NCI-H146 treated with DMSO at 0.1 percent for 48 hours (cell line): ENCODE data around the gene LAMTOR1.
A peak's percentile ranks its signal among the peaks of the same experiment; 100 is the strongest.

Experiments
- DNase-seq: peaks from one replicate; lab custom pipeline; 2025; ENCODE audit not compliant: unreplicated experiment; lab: John Stamatoyannopoulos, UW

The LAMTOR1 gene

DNA sequence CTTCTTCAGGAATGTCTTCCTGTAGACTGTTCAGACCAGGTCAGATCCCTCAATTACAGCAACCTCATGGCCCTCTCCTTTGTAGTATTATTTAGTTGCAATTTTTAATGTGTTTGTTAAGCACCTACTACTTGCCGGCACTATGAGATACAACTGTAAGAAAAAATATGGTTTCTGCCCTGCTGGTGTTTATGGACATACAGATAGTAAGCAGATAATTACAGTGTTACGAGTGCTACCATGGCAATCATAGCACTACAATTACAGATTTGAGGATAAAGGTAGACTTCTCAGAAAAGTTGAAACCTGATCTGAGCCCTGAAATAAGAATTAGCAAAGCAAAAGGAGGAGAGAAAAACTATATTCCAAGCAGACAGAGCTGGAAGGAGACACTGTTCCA, 19.7 kb downstream of the LAMTOR1 start:
- no peak for DNase-seq

DNA sequence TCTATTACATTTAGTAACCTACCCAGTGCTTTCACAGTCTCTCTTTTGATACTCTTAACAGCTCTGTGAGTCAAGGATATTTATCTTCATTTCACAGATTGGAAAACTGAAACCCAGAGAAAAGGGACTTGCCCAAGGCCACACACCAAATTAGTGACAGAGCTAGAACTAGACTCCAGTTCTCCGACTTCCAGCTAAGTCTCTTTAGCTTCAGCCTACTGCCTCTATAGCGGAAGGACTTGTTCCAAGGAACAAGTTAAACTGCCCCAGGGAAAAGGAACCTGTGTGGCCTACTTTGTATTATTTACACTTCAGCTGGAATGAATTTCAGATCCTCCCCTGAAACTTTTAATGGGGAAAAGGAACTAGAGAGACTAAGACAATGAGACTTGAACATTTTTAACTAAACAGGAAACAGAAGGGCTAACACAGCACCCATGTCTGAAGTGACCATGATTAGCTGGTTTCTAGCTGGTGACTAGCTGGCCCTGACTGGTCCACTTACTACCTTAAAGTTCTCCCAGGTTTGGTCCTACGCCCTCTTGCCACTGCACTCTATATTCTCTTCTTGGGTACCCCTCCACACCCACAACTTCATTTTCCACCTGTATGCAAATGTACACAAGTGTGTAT, 21.2 kb downstream of the LAMTOR1 start:
- DNase-seq: no peak

DNA sequence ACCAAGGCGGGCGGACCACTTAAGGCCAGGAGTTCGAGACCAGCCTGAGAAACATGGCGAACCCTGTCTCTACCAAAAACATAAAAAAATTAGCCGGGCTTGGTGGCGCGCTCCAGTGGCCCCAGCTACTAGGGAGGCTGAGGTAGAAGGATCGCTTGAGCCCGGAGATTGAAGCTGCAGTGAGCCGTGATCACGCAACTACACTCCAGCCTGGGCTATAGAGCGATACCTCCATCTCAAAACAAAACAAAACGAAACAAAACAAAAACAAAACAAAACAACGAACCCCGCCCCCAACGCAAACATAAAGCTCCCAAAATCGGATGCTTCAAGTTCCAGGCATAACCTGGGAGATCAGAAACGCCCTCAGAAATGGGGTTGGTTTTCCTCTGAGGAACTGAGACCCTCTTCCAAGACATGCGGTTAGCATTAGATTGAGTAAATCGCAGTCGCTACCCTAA, 21.9 kb downstream of the LAMTOR1 start:
- DNase-seq: no peak

DNA sequence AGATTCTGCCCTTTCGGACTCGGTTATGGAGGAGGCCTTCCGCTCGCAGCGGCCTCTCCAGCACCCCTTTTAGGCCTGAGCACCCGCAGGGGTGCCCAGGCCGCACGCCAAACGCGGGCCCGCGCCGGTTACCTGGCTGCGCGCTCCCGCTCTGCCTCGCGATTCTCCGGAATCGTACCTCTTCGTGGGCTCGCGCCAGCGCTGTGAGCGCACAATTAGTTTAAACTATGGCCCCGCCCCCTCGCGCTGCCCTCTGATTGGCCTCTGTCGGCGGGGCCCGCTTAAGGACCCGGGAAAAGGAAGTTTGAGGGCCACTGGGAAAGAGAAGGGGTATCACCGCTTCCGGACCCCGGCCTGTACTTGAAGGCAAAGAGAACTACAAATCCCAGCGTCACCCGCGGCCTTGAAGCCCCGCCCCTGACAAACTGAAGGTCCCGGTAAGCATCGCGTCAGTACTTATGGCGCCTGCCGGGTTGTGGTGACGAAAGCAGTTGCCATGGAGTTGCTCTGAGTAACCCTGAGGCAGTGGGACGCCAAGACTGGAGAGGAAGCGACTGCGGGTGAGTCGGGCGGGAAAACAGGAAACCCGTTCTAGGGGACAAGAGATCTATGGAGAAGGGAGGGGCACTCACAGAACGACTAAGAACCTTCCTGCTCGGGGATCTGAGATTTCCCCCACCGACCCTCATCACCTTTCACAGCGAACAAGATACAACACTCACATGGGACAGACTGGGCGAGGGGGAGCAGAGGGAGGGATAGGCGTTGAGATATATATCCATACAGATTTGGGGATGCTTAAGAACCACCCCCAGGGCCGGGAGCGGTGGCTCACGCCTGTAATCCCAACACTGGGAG, 22.5 kb downstream of the LAMTOR1 start, which contains the start of the genes LRRC51 and NUMA1:
Gene LRRC51 (plus strand): TSS at position 525 of the 858 bp plus-strand sequence. CDS start 8,234 bp downstream, outside the sequence.
Gene NUMA1 (minus strand): TSS at position 217 of the 858 bp plus-strand sequence. CDS start 44,599 bp downstream, outside the sequence.
- DNase-seq: peak; percentile 99

DNA sequence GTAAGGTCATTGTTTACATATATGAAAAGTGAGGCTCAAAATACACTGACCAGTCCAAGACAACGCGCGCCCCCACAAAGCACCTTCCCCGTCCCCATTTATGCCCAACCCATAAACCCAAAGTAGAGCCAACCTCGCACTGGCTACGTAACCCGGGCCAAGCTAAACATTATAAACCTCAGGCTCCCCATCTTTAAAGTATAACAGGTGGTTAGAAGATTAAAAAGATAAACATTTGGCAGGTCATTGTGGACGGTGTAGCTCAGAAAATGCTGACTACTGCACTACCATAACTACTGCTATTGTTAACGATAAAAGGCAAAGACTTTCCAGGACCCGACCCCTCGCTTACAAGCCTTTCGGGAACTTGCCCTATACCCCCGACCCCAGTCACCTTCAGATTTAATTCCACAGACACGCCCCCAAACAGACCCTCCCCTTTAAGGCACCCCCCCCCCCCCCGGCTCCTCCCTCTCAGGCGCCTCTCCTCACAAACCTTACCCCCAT, 23.2 kb downstream of the LAMTOR1 start:
- DNase-seq: peak; percentile 57

DNA sequence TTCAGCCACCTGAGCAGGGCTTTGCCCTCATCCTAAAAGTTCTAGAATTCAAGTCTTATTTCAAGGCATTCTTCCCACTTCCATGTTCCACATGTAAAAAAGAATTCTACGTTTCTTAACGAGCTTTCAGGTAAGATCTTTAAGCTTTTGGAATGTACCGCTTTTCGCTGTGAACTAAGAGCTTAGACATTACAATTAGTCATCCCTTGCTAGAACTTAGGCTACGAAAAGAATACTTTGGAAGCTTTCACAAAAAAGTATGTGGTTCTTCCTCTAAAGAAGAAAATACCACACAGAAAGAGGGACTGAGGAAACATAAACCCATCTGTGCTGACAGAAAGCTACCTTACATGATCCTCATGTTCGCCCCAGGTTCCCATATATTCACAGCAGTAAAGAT, 24.6 kb downstream of the LAMTOR1 start:
- no peak for DNase-seq

DNA sequence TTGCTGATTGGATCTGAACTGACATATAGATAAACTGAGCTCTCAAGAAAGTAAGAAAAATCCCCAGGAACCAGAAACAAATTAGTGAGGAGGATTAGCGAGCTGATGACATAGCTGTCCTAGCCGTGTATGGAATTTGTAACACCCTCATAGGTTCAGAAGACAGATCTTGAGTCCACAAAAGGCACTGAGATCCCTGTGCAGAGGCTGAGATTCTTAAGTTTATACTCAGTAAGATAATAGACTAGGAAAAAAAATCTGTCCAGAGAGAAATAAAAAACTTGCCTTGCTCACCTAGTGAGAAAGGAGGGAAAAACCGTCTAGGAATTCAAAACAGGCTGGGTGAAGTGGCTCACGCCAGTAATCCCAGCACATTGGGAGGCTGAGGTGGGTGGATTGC, 27.3 kb downstream of the LAMTOR1 start:
- no peak for DNase-seq

DNA sequence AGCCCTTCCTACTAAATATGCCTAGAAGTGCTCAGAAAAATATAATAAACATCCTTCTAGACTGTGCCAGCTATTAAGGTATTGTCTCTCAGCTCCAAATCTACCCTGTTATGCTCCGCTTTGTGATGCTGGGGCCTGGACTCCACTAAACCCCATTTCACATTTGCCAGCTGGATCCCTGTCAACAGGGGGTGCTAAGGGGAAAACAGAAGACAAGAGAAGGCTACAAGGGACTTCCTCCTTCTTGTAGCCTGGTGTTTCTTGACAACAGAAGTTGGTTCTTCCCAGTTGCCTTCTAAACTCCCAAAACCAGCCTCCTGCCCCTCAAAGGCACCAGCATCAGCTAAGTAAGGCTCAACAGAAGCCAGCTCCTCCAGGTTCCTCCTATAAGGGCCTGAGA, 28.0 kb downstream of the LAMTOR1 start:
- DNase-seq: no peak

DNA sequence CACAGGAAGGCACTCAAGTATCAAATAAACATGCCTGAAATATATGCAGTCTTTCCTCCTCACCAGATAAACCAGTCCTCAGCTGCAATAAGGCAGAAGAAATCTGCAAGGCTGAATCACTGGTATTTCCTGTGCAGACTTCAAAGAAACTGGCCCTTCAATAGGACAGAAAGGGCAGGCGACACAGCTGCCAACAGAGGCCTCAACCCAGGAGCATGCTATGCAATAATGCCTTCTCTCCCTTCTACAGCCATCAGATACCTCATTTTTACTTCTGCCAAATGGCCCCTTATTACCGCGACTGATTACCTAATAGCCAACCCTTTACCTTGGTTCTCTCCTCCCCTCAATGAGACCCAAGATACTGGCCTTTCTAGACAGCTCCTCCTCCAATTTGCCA, 30.7 kb downstream of the LAMTOR1 start:
- DNase-seq: no peak

DNA sequence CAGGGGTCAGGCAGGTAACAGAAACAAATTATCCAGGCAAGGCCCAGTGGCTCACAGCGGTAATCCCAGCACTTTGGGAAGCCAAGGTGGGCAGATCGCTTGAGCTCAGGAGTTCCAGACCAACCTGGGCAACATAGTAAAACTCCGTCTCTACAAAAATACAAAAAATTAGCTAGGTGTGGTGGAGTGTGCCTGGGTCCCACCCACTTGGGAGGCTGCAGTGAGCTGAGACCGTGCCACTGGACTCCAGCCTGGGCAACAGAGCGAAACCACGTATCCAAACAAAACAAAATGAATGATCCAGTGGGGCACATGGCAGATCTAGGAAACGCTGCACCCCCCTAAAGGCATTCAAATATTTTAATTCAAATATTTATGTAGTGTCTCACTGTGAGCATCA, 32.6 kb downstream of the LAMTOR1 start:
- DNase-seq: no peak

DNA sequence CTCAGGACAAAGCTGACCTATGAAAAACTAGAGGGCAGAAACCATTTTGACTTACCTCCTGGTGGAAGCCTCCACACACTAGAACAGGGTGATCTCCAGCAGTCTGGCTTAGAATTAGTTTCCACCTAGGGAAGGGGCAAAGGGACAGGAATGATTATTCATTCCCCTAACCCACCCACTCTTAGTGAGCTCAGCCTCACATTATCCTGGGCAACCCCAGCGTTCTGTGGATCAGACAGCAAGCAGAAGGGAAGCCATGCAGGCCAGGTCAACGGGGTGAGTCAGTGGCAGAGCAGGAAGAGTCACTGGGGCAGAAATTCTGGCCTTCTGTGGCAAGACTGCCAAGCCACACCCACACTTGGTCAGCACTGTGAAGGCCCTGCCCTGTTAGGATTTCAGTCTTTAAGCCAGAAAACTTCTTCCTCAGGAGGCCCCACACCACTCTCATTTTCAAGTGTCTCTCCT, 33.3 kb downstream of the LAMTOR1 start:
- no peak for DNase-seq

DNA sequence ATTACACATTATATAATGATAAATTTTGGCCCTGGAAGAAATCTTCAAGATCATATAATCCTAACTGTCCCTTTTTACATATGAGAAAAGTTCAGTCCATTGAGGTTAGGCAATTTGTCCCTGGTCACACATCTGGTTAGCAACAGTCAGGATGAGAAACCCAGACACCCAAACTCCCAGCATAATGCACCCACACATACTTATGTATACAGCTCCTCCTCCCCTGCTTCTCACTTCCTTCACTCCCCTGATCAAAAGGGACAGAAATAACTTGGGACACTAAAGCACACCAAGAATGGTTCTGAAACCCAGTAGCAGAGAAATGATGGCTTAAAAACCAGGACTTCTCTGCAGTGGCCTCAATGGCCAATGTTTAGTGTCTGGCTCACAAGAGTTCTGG, 33.9 kb downstream of the LAMTOR1 start:
- DNase-seq: no peak

DNA sequence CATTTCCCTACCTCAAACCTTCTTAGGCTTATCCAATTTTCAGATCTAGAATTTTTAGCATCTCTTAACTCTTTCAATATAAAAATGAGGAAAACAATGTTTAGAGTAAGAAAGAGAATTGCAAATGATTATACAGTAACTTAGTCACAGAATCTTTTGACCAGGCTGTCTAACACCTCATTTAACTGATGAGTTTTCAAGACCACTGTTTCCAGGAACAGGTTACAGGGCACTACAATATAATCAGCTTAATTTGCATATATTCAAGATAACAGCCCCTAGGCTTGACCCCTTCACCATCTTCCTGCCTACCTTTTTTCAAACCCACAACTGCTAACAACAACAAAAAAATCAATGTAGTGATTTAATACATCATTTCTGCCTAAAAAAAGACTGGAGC, 35.4 kb downstream of the LAMTOR1 start:
- no peak for DNase-seq

DNA sequence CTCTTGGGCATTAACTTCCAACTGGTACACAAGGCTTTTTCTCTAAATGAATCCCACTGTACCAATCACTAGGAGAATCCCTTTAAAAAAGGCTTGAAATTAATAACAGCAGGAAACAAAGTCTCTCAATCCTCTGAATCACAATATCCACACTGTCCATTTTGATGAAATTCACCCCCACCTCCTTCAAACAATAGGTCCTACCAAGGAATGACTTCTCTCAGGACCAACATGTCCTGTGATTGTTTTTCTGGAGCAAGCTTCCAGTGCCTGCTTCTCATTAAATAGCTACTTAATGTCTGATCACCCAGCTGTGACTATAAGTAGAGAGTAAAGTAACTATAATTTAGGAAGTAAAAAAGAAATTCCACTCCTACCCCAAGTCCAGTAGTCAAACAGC, 35.8 kb downstream of the LAMTOR1 start:
- DNase-seq: no peak

DNA sequence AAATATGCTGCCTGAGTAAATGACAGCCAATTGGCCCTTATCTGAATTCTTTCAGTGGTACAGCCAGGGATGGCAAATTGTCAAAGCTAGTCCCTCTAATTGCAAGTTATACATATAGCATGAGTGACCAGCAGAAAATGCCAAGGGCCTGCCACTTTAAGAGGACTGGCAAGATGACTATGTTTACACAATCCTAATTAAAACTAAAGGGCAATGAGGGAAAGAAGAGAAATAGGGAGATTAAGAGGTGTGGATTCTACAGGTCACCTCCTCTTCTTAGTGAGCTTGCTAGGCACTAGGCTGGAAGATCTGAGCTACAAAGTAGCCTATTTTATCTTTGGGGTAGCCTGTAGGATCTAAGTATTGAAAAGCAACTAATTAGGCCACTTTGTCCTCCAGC, 36.2 kb downstream of the LAMTOR1 start:
- no peak for DNase-seq

DNA sequence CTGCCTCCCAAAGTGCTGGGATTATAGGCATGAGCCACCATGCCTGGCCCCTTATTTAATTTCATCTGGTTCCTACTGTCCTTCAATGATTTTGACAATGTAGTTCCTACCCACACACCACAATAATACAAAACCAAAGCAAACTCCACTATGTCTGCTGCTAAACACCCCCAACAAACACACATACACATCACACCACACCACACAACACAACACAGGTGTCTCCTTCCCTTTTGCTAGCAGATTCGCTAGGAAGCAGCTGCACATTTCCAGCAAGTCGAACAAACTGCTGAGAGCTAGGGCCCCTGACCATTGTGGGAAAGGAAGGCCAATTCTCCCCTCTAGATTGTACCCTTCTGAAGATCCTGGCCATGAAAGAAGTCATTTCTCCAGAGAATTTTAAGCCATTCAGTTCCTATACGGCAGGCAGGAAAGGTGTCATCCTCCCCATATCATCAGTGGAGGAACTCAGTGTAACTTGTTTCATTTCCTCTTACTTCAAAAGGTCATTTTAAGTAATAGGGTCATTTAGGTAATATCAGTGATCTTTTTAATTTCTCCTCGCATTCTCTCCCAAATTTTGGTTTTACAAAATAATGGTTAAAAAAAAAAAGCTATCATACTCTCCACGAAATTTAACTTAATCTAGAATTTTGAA, 41.2 kb downstream of the LAMTOR1 start:
- DNase-seq: no peak

DNA sequence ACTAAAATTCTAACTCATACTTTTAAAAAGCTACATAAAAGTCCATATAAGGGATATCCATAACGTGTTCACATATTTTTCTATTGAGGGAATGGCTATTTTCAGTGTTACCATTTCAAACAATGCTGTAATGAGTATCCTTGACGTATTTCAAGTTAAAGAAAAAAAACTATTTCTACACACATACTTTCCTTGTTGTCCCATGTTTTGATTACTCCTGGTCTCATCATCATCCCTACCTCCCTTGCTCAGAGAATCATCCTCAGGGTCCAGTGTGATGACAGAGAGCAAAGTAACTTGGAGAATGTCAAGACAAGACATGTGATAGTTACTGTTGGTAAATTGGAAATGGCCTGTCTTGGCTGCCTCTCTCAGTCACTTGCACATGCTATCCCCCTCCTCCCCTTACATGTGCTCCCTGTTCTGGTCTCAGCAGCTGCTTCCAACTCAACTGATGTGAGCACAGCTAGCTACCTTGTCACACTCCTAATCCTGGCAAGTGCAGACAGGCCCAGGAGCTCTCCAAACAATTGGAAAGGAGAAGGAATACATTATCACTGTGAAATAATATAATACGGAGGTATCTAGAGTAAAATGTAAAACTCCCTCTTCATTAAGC, 44.6 kb downstream of the LAMTOR1 start:
- DNase-seq: no peak

DNA sequence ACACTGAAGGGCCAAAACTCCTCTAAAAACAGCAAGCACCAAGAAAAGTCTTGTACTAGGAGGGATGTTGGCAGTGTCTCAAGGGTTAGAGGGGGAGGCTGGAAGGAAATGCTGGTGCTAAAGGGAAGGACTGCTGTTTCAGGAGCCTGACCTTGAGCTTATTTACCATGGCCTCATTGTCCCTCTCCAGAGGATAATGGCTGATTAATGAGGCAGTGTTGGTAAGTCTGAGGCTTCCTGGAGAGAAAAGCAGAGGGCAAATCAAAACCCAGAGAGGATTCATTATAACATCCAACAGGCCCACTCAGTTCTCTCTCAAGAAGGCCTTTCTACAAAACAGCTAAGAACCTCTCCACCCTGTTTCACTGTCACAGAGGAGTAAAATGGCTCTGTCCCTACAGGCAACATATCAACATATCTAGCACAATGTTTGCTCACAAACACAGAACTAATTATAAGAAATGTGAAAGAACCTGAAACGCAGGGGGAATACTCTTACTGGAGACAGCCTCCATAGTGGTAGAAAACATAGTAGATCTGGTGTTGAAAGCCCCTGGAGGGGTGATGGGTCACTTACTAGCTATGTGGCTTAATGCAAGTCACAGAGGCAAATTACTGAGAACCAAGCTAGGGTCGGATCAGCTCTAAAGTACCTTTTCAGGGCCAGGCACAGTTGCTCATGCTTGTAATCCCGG, 54.2 kb downstream of the LAMTOR1 start:
- DNase-seq: no peak
